ENCODE results near the gene DNAJB7. TPM values are rescaled to one million over a fixed set of nuclear protein-coding genes. Genes with fewer than 3 reads are reported as not detected.
A peak's percentile ranks its signal among the peaks of the same experiment; 100 is the strongest.

The DNAJB7 gene
- total and polyA plus RNA-seq, 2 of the 13 experiments (the other 11 are each of a cell fraction or from before 2014, with no cell fraction given) = not detected

- no peak for TF ChIP-seq DNMT1 (CRISPR knock-in tag; IDR thresholded peaks at IDR 0.05)
- peak; percentile 79 for TF ChIP-seq HNF4G (IDR thresholded peaks at IDR 0.05; ENCODE audit: borderline replicate concordance, low read depth, low read length)
- TF ChIP-seq HNF4G (CRISPR knock-in tag; IDR thresholded peaks at IDR 0.05; ENCODE audit: borderline replicate concordance, low read depth) = no peak
- no peak for TF ChIP-seq SOX6 (IDR thresholded peaks at IDR 0.05)
- TF ChIP-seq SOX6 (CRISPR knock-in tag; IDR thresholded peaks at IDR 0.05) = peak; percentile 23; the same call in 1 of the 2 replicates
- TF ChIP-seq ERF (CRISPR knock-in tag; IDR thresholded peaks at IDR 0.05) = 0 out of 2 replicates have a peak, but pooled peaks have one; percentile 28
- TF ChIP-seq ARID3A (IDR thresholded peaks at IDR 0.05; ENCODE audit: low read depth, low read length) = peak; percentile 43; the same call in 1 of the 2 replicates
- peak; percentile 36; the same call in 1 of the 2 replicates for TF ChIP-seq NCOA2 (CRISPR knock-in tag; IDR thresholded peaks at IDR 0.05)
- no peak for TF ChIP-seq HNRNPUL1 (IDR thresholded peaks at IDR 0.05; ENCODE audit: low read depth, low read length)
- TF ChIP-seq MED1 (CRISPR knock-in tag; IDR thresholded peaks at IDR 0.05) = 0 out of 2 replicates have a peak, but pooled peaks have one; percentile 15
- TF ChIP-seq ZNF781 (CRISPR knock-in tag; IDR thresholded peaks at IDR 0.05; ENCODE audit: borderline replicate concordance, not compliant biosample characterization) = no peak
- no peak for TF ChIP-seq THAP11 (CRISPR knock-in tag; IDR thresholded peaks at IDR 0.05)
- TF ChIP-seq NR2F1 (CRISPR knock-in tag; IDR thresholded peaks at IDR 0.05) = no peak
- 0 out of 2 replicates have a peak, but pooled peaks have one; percentile 25 for TF ChIP-seq SOX5 (CRISPR knock-in tag; IDR thresholded peaks at IDR 0.05; ENCODE audit: borderline replicate concordance)
- no peak for TF ChIP-seq RARA (CRISPR knock-in tag; IDR thresholded peaks at IDR 0.05)
- TF ChIP-seq TEAD3 (CRISPR knock-in tag; optimal IDR thresholded peaks at IDR 0.05; ENCODE audit: borderline replicate concordance) = peak; percentile 100
- no peak for TF ChIP-seq JUND (CRISPR knock-in tag; IDR thresholded peaks at IDR 0.05)
Observed at GRCh38 chr22:40826984-40827741, 34.8 kb downstream of the DNAJB7 start (continued).

Data from HepG2 (cell line).